ENCODE results near the gene SP8. TPM values are rescaled to one million over a fixed set of nuclear protein-coding genes. Genes with fewer than 3 reads are reported as not detected.
A peak's percentile ranks its signal among the peaks of the same experiment; 100 is the strongest.

The SP8 gene
- polyA plus RNA-seq, 3 donors, result not detected

GRCh38 chr7:20786049-20786412 lies 655 bp downstream of the SP8 start:
- no peak overlapping the region for H3K27ac ChIP-seq (ENCODE audit: low read depth in 1 of 2, low read length in 2 of 2)
- H4K20me1 ChIP-seq (ENCODE audit: insufficient read depth, low read length), result no peaks in the 10 kb centered on the region
- 0% methylated on average over 2 of the region's 10 CpGs for WGBS (ENCODE audit: insufficient coverage)
- peak overlapping the region; percentile 4 to 73 (median 17) for H3K4me3 ChIP-seq (replicated peaks in 1 of 3; ENCODE audit: low read depth in 2 of 3, low read length in 3 of 3)
- H3K4me2 ChIP-seq (replicated peaks; ENCODE audit: extremely low read depth, low read length, poor library complexity, severe bottlenecking), result peak overlapping the region; percentile 75
- peaks cover 89 to 97% of the 10 kb centered on the region in 2 donors for H3K27me3 ChIP-seq (ENCODE audit: control insufficient read depth in 2 of 2, insufficient read depth in 2 of 2, low read length in 2 of 2)
- Mint-ChIP-seq H3K27me3 (ENCODE audit: low read depth in 3 of 3) (peaks cover 81 to 97% (median 91%) of the 10 kb centered on the region in 3 donors), H3K4me1 (peaks cover 35% of the 10 kb centered on the region), H3K27ac (no peak overlapping the region), H3K4me3 (peak overlapping the region; percentile 77 to 91), H3K36me3 (peaks cover 9 to 12% of the 10 kb centered on the region in 2 donors), H3K9me3 (peaks cover 4 to 33% (median 24%) of the 10 kb centered on the region in 7 donors)
- no peak overlapping the region for H2AFZ ChIP-seq (ENCODE audit: insufficient read depth, low read depth, low read length, poor library complexity, severe bottlenecking)
- intact Hi-C loops (cut with micrococcal nuclease), result loop anchor here in 1 of 2 donors (10.0 kb wide), 1 partner anchor 719 kb away; no protein-coding TSS in a partner anchor
- TF ChIP-seq, protein P1, sequence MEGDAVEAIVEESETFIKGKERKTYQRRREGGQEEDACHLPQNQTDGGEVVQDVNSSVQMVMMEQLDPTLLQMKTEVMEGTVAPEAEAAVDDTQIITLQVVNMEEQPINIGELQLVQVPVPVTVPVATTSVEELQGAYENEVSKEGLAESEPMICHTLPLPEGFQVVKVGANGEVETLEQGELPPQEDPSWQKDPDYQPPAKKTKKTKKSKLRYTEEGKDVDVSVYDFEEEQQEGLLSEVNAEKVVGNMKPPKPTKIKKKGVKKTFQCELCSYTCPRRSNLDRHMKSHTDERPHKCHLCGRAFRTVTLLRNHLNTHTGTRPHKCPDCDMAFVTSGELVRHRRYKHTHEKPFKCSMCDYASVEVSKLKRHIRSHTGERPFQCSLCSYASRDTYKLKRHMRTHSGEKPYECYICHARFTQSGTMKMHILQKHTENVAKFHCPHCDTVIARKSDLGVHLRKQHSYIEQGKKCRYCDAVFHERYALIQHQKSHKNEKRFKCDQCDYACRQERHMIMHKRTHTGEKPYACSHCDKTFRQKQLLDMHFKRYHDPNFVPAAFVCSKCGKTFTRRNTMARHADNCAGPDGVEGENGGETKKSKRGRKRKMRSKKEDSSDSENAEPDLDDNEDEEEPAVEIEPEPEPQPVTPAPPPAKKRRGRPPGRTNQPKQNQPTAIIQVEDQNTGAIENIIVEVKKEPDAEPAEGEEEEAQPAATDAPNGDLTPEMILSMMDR (IDR thresholded peaks at IDR 0.05), result no peak
- H3K4me1 ChIP-seq (ENCODE audit: control insufficient read depth in 1 of 2, insufficient read depth in 2 of 2, low read length in 2 of 2), result peaks cover 29 to 40% of the 10 kb centered on the region in 2 donors
- no peaks in the 10 kb centered on the region for H3K36me3 ChIP-seq (replicated peaks in 1 of 2; ENCODE audit: control insufficient read depth in 1 of 2, insufficient read depth in 2 of 2, low read length in 2 of 2)
- H3K79me2 ChIP-seq (ENCODE audit: insufficient read depth, low read length), result no peaks in the 10 kb centered on the region
- peaks cover 0 to 39% of the 10 kb centered on the region in 2 donors for H3K9me3 ChIP-seq (replicated peaks in 1 of 2; ENCODE audit: control insufficient read depth in 1 of 2, insufficient read depth in 1 of 2, low read length in 2 of 2)
- no peak overlapping the region for H3K9ac ChIP-seq (ENCODE audit: insufficient read depth, low read length, poor library complexity, severe bottlenecking)
- DNase-seq, result no peak

- H3K4me2 ChIP-seq (replicated peaks; ENCODE audit: extremely low read depth, low read length, poor library complexity, severe bottlenecking), result peak overlapping the region; percentile 75
- Mint-ChIP-seq H3K4me3 (peak overlapping the region; percentile 77 to 91), H3K4me1 (peaks cover 33% of the 10 kb centered on the region), H3K9me3 (peaks cover 4 to 29% (median 22%) of the 10 kb centered on the region in 7 donors), H3K36me3 (peaks cover 9 to 11% of the 10 kb centered on the region in 2 donors), H3K27ac (no peak overlapping the region), H3K27me3 (ENCODE audit: low read depth in 3 of 3) (peaks cover 81 to 97% (median 91%) of the 10 kb centered on the region in 3 donors)
- H2AFZ ChIP-seq (ENCODE audit: insufficient read depth, low read depth, low read length, poor library complexity, severe bottlenecking), result peak overlapping the region; percentile 8
- 1% methylated on average over 79 of the region's 89 CpGs for WGBS (ENCODE audit: insufficient coverage)
- H3K36me3 ChIP-seq (replicated peaks in 1 of 2; ENCODE audit: control insufficient read depth in 1 of 2, insufficient read depth in 2 of 2, low read length in 2 of 2), result no peaks in the 10 kb centered on the region
- H3K79me2 ChIP-seq (ENCODE audit: insufficient read depth, low read length), result no peaks in the 10 kb centered on the region
- peak overlapping the region in 1 of 3 experiments; percentile 73 for H3K4me3 ChIP-seq (replicated peaks in 1 of 3; ENCODE audit: low read depth in 2 of 3, low read length in 3 of 3)
- no peak overlapping the region for H3K9ac ChIP-seq (ENCODE audit: insufficient read depth, low read length, poor library complexity, severe bottlenecking)
- H3K27ac ChIP-seq (ENCODE audit: low read depth in 1 of 2, low read length in 2 of 2), result no peak overlapping the region
- peaks cover 29 to 40% of the 10 kb centered on the region in 2 donors for H3K4me1 ChIP-seq (ENCODE audit: control insufficient read depth in 1 of 2, insufficient read depth in 2 of 2, low read length in 2 of 2)
- DNase-seq, result no peak
- H4K20me1 ChIP-seq (ENCODE audit: insufficient read depth, low read length), result no peaks in the 10 kb centered on the region
- H3K9me3 ChIP-seq (replicated peaks in 1 of 2; ENCODE audit: control insufficient read depth in 1 of 2, insufficient read depth in 1 of 2, low read length in 2 of 2), result peaks cover 0 to 32% of the 10 kb centered on the region in 2 donors
- TF ChIP-seq, protein P1 (IDR thresholded peaks at IDR 0.05), result no peak
- H3K27me3 ChIP-seq (ENCODE audit: control insufficient read depth in 2 of 2, insufficient read depth in 2 of 2, low read length in 2 of 2), result peaks cover 89 to 97% of the 10 kb centered on the region in 2 donors
- intact Hi-C loops (cut with micrococcal nuclease), result loop anchor here in 1 of 2 donors (10.0 kb wide), 1 partner anchor 719 kb away; no protein-coding TSS in a partner anchor
Measured at GRCh38 chr7:20785157-20786048, 1.3 kb downstream of the SP8 start.
